ENCODE results near the gene ADCYAP1. TPM values are rescaled to one million over a fixed set of nuclear protein-coding genes. Genes with fewer than 3 reads are reported as not detected.

Gene ADCYAP1
- total RNA-seq, 1 donor from 2014 or later = 0.19 TPM

- Histone ChIP-seq H3K36me3 (no peaks in the 10 kb centered on the region), H3K4me3 (no peak overlapping the region), H3K27ac (replicated peaks) (no peak overlapping the region), H3K27me3 (ENCODE audit: low read depth) (peaks cover 23% of the 10 kb centered on the region), H3K4me1 (no peaks in the 10 kb centered on the region), H3K9me3 (replicated peaks) (no peaks in the 10 kb centered on the region)
- intact Hi-C loops (cut with micrococcal nuclease) = no loop called here
- DNase-seq = no peak
- TF ChIP-seq CTCF (IDR thresholded peaks at IDR 0.05; ENCODE audit: borderline replicate concordance) = no peak
Measured at GRCh38 chr18:939958-940357, 35.3 kb downstream of the ADCYAP1 start.

- H3K4me3 ChIP-seq = no peak overlapping the region
- TF ChIP-seq CTCF (IDR thresholded peaks at IDR 0.05; ENCODE audit: borderline replicate concordance) = no peak
- H3K27me3 ChIP-seq (ENCODE audit: low read depth) = peaks cover 12% of the 10 kb centered on the region
- DNase-seq = no peak
- intact Hi-C loops (cut with micrococcal nuclease) = no loop called here
- no peak overlapping the region for H3K27ac ChIP-seq (replicated peaks)
- no peaks in the 10 kb centered on the region for H3K36me3 ChIP-seq
- H3K9me3 ChIP-seq (replicated peaks) = no peaks in the 10 kb centered on the region
- no peaks in the 10 kb centered on the region for H3K4me1 ChIP-seq
Measured at GRCh38 chr18:941331-941730, 36.7 kb downstream of the ADCYAP1 start.

- peaks cover 10% of the 10 kb centered on the region for H3K27me3 ChIP-seq (ENCODE audit: low read depth)
- no peak for TF ChIP-seq CTCF (IDR thresholded peaks at IDR 0.05; ENCODE audit: borderline replicate concordance)
- no peak for DNase-seq
- intact Hi-C loops (cut with micrococcal nuclease) = no loop called here
- H3K9me3 ChIP-seq (replicated peaks) = peaks cover 6% of the 10 kb centered on the region
- no peaks in the 10 kb centered on the region for H3K36me3 ChIP-seq
- no peak overlapping the region for H3K4me3 ChIP-seq
- H3K27ac ChIP-seq (replicated peaks) = no peak overlapping the region
- no peaks in the 10 kb centered on the region for H3K4me1 ChIP-seq
Measured at GRCh38 chr18:944440-944839, 39.8 kb downstream of the ADCYAP1 start.

- no peak overlapping the region for H3K4me3 ChIP-seq
- peaks cover 10% of the 10 kb centered on the region for H3K27me3 ChIP-seq (ENCODE audit: low read depth)
- no peak for DNase-seq
- peaks cover 6% of the 10 kb centered on the region for H3K9me3 ChIP-seq (replicated peaks)
- no peak overlapping the region for H3K27ac ChIP-seq (replicated peaks)
- intact Hi-C loops (cut with micrococcal nuclease) = no loop called here
- H3K36me3 ChIP-seq = no peaks in the 10 kb centered on the region
- TF ChIP-seq CTCF (IDR thresholded peaks at IDR 0.05; ENCODE audit: borderline replicate concordance) = no peak
- no peaks in the 10 kb centered on the region for H3K4me1 ChIP-seq
Measured at GRCh38 chr18:949724-950631, 45.3 kb downstream of the ADCYAP1 start.

- peaks cover 10% of the 10 kb centered on the region for H3K27me3 ChIP-seq (ENCODE audit: low read depth)
- no peak for TF ChIP-seq CTCF (IDR thresholded peaks at IDR 0.05; ENCODE audit: borderline replicate concordance)
- no peaks in the 10 kb centered on the region for H3K36me3 ChIP-seq
- DNase-seq = no peak
- H3K9me3 ChIP-seq (replicated peaks) = peaks cover 6% of the 10 kb centered on the region
- intact Hi-C loops (cut with micrococcal nuclease) = no loop called here
- H3K4me1 ChIP-seq = no peaks in the 10 kb centered on the region
- H3K4me3 ChIP-seq = no peak overlapping the region
- H3K27ac ChIP-seq (replicated peaks) = no peak overlapping the region
Measured at GRCh38 chr18:950882-951495, 46.3 kb downstream of the ADCYAP1 start.
